SU-DHL-6 (cell line): Measurements from ENCODE around the gene TCEAL8.

Experiments used
- H2AFZ ChIP-seq: fragments of 200-600 bp; sonication (generic); 2 replicates; pipeline ENCODE4 v1.6.1; 2014; ENCODE audit warnings: low read depth, mild to moderate bottlenecking, moderate library complexity, mixed read lengths, antibody characterized with exemption, low read length; ENCODE audit not compliant: severe bottlenecking
- H3F3A ChIP-seq: fragments of 200-600 bp; shearing (Covaris generic); 2 replicates; pipeline ENCODE4 v1.6.0; 2016; ENCODE audit warnings: antibody characterized with exemption, mild to moderate bottlenecking; ENCODE audit not compliant: insufficient read depth
- H3K27ac ChIP-seq: fragments of 200-600 bp; sonication (generic); 2 replicates; pipeline ENCODE4 v1.5.1; 2016; ENCODE audit warnings: low read depth, mild to moderate bottlenecking, low read length, moderate library complexity, mixed read lengths
- H3K27me3 ChIP-seq: fragments of 200-600 bp; sonication (generic), shearing (Covaris generic); 2 replicates; pipeline ENCODE4 v1.6.0; 2014; ENCODE audit warnings: mild to moderate bottlenecking, low read length
- H3K36me3 ChIP-seq: fragments of 200-600 bp; sonication (generic); 2 replicates; pipeline ENCODE4 v1.6.1; 2014; ENCODE audit warnings: mild to moderate bottlenecking, low read length, mixed read lengths
- H3K4me2 ChIP-seq: fragments of 300-600, 200-600 bp; shearing (Covaris generic), sonication (generic); 2 replicates; pipeline ENCODE4 v1.6.0; 2014; ENCODE audit warnings: low read length, low read depth, mild to moderate bottlenecking; ENCODE audit not compliant: poor library complexity, severe bottlenecking
- H3K4me3 ChIP-seq: fragments of 200-600 bp; sonication (generic); 2 replicates; pipeline ENCODE4 v1.5.1; 2014; ENCODE audit warnings: antibody characterized with exemption, low read length, mild to moderate bottlenecking, mixed read lengths; ENCODE audit not compliant: insufficient read depth, poor library complexity, severe bottlenecking
- H3K79me2 ChIP-seq: fragments of 200-600 bp; sonication (generic); 2 replicates; pipeline ENCODE4 v1.6.1; 2014; ENCODE audit warnings: mild to moderate bottlenecking, low read length, moderate library complexity; ENCODE audit not compliant: insufficient read depth
- H3K9ac ChIP-seq: fragments of 200-600 bp; sonication (generic); 2 replicates; pipeline ENCODE4 v1.7.0; 2014; ENCODE audit warnings: mild to moderate bottlenecking, low read length
- H3K9me2 ChIP-seq: fragments of 200-600 bp; sonication (generic); replicated peaks from 2 replicates; pipeline ENCODE4 v1.6.1; 2014; ENCODE audit warnings: low read length; ENCODE audit not compliant: insufficient read depth
- H3K9me3 ChIP-seq: fragments of 200-600 bp; sonication (generic); 2 replicates; pipeline ENCODE4 v1.6.1; 2014; ENCODE audit warnings: low read length, mixed read lengths; ENCODE audit not compliant: insufficient read depth
- H4K20me1 ChIP-seq: fragments of 200-600 bp; sonication (generic); 2 replicates; pipeline ENCODE4 v1.6.1; 2014; ENCODE audit warnings: low read depth, mild to moderate bottlenecking, antibody characterized with exemption, low read length, moderate library complexity, mixed read lengths
- EZH2phosphoT487 ChIP-seq: fragments of 200-600 bp; sonication (generic), shearing (Covaris generic); conservative IDR thresholded peaks from 2 replicates; pipeline ENCODE4 v1.6.1; 2018; ENCODE audit warnings: mild to moderate bottlenecking, antibody characterized with exemption, low read length, moderate library complexity, mixed read lengths
- TF ChIP-seq, protein P1 (sequence below): fragments of 200-600 bp; sonication (generic); IDR thresholded peaks from one replicate; pipeline ENCODE4 v1.5.1; 2017; ENCODE audit warnings: antibody characterized with exemption, mild to moderate bottlenecking, low read length, moderate library complexity; ENCODE audit not compliant: insufficient read depth, poor library complexity, severe bottlenecking

TCEAL8 gene

GRCh38 chrX:103215425-103215991, 39.4 kb downstream of the TCEAL8 start:
- Histone ChIP-seq H3K36me3 (no peaks in the 10 kb centered on the region), H4K20me1 (no peaks in the 10 kb centered on the region), H3K9me2 (no peaks in the 10 kb centered on the region), H3K27ac (no peak overlapping the region), H3K4me2 (no peak overlapping the region), H3K9ac (no peak overlapping the region), H3F3A (no peaks in the 10 kb centered on the region), H3K4me3 (no peak overlapping the region), H2AFZ (no peak overlapping the region), H3K79me2 (no peaks in the 10 kb centered on the region), H3K27me3 (no peaks in the 10 kb centered on the region), H3K9me3 (no peaks in the 10 kb centered on the region)
- TF ChIP-seq, protein P1, sequence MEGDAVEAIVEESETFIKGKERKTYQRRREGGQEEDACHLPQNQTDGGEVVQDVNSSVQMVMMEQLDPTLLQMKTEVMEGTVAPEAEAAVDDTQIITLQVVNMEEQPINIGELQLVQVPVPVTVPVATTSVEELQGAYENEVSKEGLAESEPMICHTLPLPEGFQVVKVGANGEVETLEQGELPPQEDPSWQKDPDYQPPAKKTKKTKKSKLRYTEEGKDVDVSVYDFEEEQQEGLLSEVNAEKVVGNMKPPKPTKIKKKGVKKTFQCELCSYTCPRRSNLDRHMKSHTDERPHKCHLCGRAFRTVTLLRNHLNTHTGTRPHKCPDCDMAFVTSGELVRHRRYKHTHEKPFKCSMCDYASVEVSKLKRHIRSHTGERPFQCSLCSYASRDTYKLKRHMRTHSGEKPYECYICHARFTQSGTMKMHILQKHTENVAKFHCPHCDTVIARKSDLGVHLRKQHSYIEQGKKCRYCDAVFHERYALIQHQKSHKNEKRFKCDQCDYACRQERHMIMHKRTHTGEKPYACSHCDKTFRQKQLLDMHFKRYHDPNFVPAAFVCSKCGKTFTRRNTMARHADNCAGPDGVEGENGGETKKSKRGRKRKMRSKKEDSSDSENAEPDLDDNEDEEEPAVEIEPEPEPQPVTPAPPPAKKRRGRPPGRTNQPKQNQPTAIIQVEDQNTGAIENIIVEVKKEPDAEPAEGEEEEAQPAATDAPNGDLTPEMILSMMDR = no peak
- TF ChIP-seq EZH2phosphoT487 = no peak

DNA sequence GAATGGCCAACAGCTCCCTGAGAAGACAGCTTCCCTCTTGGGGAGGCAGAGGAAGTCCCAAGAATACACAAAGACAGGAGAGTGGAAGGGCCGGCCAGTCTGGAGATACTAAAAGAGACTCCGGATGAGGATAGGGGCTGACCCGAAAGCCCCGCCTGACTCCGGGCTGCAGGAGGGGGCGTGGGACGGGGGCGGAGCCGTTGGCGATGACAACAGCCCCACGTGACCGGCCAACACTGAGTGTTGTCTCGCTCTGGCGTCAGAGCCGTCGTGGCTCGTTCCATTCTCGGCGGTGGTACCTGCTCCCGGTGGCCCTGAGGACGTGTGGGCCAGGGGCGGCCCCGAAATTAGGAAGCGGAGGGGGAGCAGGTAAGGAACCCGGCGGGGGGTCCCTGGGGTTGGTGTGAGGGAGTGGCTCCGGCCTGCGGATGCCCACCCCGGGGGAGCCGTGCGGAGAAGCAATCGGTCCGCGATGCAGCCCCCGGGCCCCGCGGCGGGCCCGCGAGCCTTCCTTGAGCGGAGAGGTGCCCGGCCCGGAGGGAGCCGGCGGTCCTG, 40.0 kb downstream of the TCEAL8 start, which contains the start of gene BEX4:
Gene BEX4 (plus strand): TSS at position 239 of the 555 bp plus-strand sequence. CDS start 1,046 bp downstream, outside the sequence.
- Histone ChIP-seq H3K79me2 (no peaks in the 10 kb centered on the region), H3K36me3 (no peaks in the 10 kb centered on the region), H3F3A (no peaks in the 10 kb centered on the region), H2AFZ (no peak within 1 kb of the TSS), H3K27me3 (no peaks in the 10 kb centered on the region), H3K4me2 (no peak within 1 kb of the TSS), H3K27ac (no peak within 1 kb of the TSS), H3K9me2 (no peaks in the 10 kb centered on the region), H3K4me3 (no peak within 1 kb of the TSS), H3K9ac (no peak within 1 kb of the TSS), H3K9me3 (no peaks in the 10 kb centered on the region), H4K20me1 (no peaks in the 10 kb centered on the region)
- TF ChIP-seq, protein P1 = no peak
- TF ChIP-seq EZH2phosphoT487 = no peak

GRCh38 chrX:103212749-103213457, 42.1 kb downstream of the TCEAL8 start:
- TF ChIP-seq, protein P1 = no peak
- TF ChIP-seq EZH2phosphoT487 = no peak

More at GRCh38 chrX:103212749-103213457, 42.1 kb downstream of the TCEAL8 start:
- H3K36me3 ChIP-seq = no peaks in the 10 kb centered on the region
- no peak overlapping the region for H3K4me3 ChIP-seq
- no peaks in the 10 kb centered on the region for H3K9me2 ChIP-seq
- no peaks in the 10 kb centered on the region for H3F3A ChIP-seq
- H3K79me2 ChIP-seq = no peaks in the 10 kb centered on the region
- no peak overlapping the region for H3K27ac ChIP-seq
- H3K9ac ChIP-seq = no peak overlapping the region
- H3K4me2 ChIP-seq = no peak overlapping the region
- no peak overlapping the region for H2AFZ ChIP-seq
- no peaks in the 10 kb centered on the region for H3K9me3 ChIP-seq
- H3K27me3 ChIP-seq = no peaks in the 10 kb centered on the region
- H4K20me1 ChIP-seq = no peaks in the 10 kb centered on the region
